Stimulated activated CD8-positive, alpha-beta memory T cell treated with anti-CD3 and anti-CD28 coated beads, Interleukin-15, amount 100 ng/mL, for 4 hours (primary cell): Measurements from ENCODE around the gene C3orf52.

Experiments used
- DNase-seq, 2 donors: peaks; one replicate each; pipeline ENCODE4 v3.0.0-alpha.2; 2020; ENCODE audit warnings: low read depth in 2 of 2

Gene C3orf52

DNA sequence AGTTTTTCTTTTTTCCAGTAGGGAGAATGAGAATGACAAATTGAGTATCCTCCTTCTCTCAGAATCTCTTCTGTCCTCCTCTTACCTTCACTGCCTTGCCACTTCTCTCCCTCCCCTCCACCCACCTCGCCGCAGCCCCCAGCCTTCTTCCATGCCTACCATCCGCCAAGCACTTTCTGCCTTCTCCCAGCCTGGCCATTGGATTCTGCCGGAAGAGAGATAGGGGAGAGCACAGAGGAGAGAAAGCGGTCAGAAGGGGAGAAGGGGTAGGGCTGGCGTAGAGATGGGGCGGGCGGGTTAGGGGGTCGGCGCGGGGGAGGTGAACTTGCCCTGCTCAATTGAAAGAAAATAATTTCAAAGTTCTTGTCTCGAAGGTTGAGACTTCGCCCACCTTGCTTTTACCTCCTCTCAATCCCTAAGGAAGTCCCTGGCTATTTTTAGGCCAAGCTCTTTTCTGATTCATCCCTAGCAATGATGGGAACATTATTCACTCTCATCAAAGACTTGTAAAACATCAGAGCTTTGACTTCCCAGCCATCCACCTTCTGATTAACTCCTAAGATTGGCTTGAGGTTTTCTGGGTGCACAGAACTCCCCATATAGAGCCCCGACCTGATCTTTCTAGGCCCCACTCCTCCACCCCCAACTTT lies 811 bp downstream of the C3orf52 start:
- no peak for DNase-seq

DNA sequence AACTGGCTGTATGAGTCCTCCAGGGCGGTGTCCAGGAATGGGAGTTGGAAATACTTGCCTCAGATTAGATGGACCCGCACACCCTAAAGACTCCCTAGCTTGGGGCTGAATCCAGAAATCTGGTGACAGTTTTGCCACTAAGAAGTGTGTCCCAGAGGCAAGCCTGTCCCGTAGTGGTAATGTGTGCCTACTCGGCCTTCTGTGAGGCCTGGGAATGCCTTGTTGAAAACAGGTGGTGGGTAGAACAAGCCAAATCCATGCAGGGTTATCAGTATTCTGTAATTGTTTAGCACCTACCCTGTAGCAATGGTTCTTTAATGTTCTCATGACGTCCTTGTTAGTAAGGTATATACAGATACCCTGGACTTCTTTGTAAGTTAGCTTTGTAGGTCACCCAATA lies 1.6 kb downstream of the C3orf52 start:
- DNase-seq, result no peak

DNA sequence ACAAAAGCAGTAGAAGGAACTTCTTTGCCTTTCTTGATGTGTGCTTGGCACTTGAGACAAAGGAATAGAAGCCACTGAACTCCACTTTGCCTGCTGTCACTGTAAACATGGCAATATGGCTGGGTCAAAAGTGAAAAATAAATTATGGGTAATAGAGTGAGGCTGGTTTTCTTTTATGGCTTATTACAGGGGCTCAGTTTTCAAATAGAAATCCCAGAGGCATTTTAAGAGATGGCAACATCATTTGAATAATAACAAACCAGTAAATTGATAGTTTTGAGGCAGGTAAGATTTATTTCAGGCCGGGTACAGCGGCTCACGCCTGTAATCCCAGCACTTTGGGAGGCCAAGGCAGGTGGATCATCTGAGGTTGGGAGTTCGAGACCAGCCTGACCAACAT lies 2.8 kb downstream of the C3orf52 start:
- DNase-seq, result no peak

- DNase-seq, result no peak
These were observed 4.0 kb downstream of the C3orf52 start for GRCh38 chr3:112089956-112090886.

GRCh38 chr3:112090887-112091586 lies 4.8 kb downstream of the C3orf52 start:
- no peak for DNase-seq

GRCh38 chr3:112092496-112093179 lies 6.4 kb downstream of the C3orf52 start:
- DNase-seq, result no peak

DNA sequence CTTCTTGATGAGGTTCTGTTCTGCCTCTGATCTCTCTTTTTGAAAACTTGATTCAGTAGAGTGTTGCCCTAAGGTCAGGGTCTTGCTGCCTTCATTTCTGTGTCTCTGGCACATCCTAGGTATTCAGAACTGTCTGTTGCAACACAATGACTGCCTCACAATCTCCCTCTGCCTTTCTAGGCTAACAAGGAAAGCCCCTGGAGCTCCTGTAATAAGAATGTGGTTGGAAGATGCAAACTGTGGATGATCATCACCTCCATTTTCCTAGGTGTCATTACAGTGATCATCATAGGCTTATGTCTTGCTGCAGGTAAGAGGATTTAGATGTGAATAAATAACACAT lies 7.0 kb downstream of the C3orf52 start:
- DNase-seq, result no peak

DNA sequence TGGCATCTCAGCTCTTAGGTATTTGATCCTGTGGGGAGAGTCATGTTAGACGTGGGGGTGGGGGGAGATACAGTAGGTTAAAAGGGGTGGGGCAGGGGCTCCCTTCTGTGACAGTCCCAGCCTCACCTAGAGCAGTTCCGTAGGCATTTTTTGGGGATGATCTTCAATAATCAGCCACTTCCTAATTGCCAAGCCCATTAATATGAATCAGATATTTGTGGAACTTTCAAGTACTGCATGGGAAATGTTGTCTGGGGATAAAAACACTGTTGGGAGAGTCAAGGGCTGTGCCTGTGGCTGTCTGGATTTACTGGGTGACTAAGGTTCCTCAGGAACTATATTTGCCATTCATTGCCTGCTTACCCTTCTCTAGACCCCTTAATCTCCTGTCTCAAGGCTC lies 9.5 kb downstream of the C3orf52 start:
- no peak for DNase-seq

GRCh38 chr3:112096176-112096575 lies 10.0 kb downstream of the C3orf52 start:
- no peak for DNase-seq

GRCh38 chr3:112097378-112097777 lies 11.2 kb downstream of the C3orf52 start:
- no peak for DNase-seq

DNA sequence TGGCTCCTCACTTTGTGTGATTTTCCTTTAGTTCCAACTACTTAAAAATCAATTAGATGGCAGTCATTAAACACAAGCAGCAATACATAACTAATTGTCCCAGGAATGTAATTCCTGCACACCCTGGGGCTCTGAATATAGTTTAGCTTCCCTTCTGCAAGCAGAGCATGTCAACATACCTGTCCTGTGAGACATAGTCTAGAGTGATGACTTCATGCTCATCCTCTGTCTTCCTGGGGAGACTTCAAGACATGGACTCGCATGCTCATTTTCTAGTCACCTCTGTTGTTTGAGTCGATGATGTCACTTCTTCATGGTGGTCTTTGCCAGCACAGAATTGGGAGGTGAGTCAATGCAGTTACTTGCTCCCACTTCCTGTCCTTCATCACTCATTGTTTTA lies 15.7 kb downstream of the C3orf52 start:
- no peak for DNase-seq

DNA sequence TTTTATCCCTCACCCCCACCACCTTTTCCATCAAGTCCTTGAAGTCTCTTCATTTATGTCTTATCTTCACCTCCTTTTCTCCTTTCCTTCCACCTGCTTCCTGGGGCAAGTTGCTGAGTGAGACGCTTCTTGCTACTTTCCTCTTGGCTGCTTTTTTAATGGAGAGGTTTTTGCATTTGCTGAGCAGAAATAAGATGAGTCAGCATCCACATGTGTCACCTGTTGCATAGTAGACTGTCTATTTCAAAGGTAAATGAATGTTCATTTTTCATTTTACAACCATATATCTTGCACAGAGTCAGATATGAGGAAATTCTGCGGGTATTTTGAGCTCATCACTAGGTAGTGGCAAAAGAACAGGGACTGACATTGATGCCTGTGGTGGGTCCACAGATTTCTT lies 18.6 kb downstream of the C3orf52 start:
- no peak for DNase-seq

DNA sequence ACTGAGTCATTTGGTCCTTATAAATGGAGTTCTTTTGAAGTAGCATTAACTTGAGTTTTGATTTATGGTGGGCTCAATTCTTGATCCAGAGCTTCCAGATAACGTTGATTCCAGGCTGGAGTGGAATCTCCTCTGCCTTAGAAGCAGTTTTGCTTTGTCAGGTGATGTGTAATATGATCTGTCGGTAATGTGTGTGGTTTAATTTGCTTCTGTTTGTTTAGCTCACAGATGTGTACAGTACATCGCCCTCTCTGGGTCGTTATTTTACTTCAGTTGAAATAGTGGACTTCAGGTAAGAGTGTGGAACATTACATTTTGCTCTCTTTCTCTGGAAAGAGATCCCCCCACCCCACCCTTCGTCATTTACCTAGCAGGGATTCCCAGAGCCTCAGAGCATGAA lies 23.1 kb downstream of the C3orf52 start:
- no peak for DNase-seq

GRCh38 chr3:112111785-112112402 lies 25.7 kb downstream of the C3orf52 start:
- peak in 1 of 2 donors; percentile 27 for DNase-seq

DNA sequence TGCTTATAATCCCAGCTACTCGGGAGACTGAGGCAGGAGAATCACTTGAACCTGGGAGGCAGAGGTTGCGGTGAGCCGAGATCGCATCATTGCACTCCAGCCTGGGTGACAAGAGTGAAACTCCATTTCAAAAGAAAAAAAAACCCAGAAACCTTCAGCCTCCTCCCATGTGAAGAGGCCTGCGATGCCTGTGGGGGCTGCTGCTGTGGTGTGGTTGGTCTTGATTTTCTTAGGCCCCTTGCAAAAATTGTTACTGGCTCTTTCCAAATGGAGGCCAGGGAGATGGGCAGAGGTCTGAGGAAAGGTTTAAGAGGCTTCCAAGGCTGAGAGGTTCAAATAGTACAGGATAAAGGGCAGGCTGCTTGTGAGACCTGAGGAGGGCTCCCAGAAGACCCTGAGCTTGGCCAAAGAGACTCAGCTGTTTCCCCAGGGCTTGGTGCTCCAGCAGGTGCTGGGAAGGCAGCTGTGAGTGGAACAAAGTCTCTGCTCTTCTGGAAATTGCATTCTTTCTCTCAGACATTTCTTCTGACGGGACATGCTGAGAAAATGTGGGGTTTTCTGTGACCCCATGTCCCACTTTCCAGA lies 28.5 kb downstream of the C3orf52 start:
- DNase-seq, result no peak

GRCh38 chr3:112115161-112115739 lies 29.1 kb downstream of the C3orf52 start:
- no peak for DNase-seq

GRCh38 chr3:112115806-112116383 lies 29.7 kb downstream of the C3orf52 start:
- DNase-seq, result no peak

DNA sequence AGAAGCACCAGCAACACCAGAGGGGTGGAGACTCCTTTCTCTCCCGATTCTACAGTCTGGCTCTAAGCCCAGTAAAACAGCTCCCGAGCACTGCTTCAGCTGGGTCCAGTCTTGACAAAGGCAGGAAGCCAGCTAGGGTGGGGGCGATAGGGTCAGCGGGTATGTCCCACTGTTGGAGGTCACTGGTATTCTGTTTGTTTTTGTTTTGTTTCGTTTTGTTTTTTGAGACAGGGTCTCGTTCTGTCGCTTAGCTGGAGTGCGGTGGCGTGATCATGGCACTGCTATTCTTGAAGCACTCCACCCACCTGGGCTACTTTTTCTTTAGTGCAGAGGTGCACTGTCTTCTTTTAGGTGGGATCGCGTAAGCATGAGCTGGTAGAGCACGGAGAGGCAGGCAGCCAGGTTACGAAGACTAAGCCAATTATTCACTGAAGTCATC lies 30.6 kb downstream of the C3orf52 start:
- DNase-seq, result no peak

- no peak for DNase-seq
These were observed 31.2 kb downstream of the C3orf52 start for GRCh38 chr3:112117415-112117814.

DNA sequence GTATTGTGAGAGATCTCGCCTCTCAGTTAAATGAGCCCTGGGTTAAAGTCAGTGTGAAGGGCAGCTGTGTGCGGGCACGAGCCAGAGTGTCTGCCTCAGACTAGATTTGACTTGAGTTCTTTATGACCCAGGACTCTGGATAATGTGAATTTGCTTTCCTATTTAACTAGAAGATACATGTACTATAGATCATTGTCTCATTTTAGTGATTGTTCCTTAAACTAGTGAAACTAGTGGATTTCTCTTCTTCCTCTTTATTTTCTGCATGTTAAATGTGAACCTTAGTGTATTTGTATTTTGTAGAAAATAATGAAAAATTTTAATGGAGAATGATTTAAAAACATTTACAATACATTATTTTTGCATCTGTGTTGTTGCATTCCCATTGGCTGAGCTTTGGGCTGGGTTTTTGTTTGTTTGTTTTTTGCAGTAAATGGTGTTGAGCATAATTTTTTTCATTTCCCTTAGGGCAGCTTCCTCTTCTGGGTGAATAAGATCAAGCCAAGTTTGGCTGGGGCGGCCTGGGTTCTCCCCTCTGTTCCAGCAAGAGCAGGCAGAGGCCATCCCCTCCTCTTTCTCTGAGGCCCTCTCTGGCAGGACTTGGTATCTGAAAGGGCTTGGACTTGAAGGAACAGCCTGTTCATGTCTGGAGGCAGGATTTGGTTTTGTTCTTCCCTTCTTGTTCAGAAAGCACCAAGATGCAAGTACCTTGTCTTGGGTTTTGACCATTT lies 31.8 kb downstream of the C3orf52 start:
- no peak for DNase-seq
